ENCODE data around the gene ZBTB20.

Gene ZBTB20

GRCh38 chr3:115085197-115085865 is 61.8 kb downstream of the ZBTB20 start:
- no peak for DNase-seq

- DNase-seq = no peak
Observed at GRCh38 chr3:115084686-115085085, 62.4 kb downstream of the ZBTB20 start.

GRCh38 chr3:115082260-115082659 is 64.8 kb downstream of the ZBTB20 start:
- no peak for DNase-seq

- DNase-seq = no peak
Observed at GRCh38 chr3:115081444-115081843, 65.6 kb downstream of the ZBTB20 start.

- no peak for DNase-seq
Observed at GRCh38 chr3:115077501-115078250, 69.4 kb downstream of the ZBTB20 start.

- no peak for DNase-seq
Observed at GRCh38 chr3:115074502-115074901, 72.6 kb downstream of the ZBTB20 start.

- DNase-seq = no peak
Observed at GRCh38 chr3:115072265-115073021, 74.6 kb downstream of the ZBTB20 start.

- peak; percentile 14 for DNase-seq
Observed at GRCh38 chr3:115071601-115072000, 75.5 kb downstream of the ZBTB20 start.

- DNase-seq = no peak
Observed at GRCh38 chr3:115071166-115071565, 75.9 kb downstream of the ZBTB20 start.

GRCh38 chr3:115068799-115069198 is 78.3 kb downstream of the ZBTB20 start:
- DNase-seq = no peak

- DNase-seq = no peak
Observed at GRCh38 chr3:115062412-115062956, 84.6 kb downstream of the ZBTB20 start.

GRCh38 chr3:115062009-115062408 is 85.1 kb downstream of the ZBTB20 start:
- DNase-seq = peak; percentile 17

- no peak for DNase-seq
Observed at GRCh38 chr3:115052906-115053305, 94.2 kb downstream of the ZBTB20 start.

GRCh38 chr3:115042351-115042750 is 104.7 kb downstream of the ZBTB20 start:
- DNase-seq = no peak

- no peak for DNase-seq
Observed at GRCh38 chr3:115040673-115041286, 106.3 kb downstream of the ZBTB20 start.

- DNase-seq = no peak
Observed at GRCh38 chr3:115040246-115040645, 106.8 kb downstream of the ZBTB20 start.

GRCh38 chr3:115038817-115039216 is 108.3 kb downstream of the ZBTB20 start:
- no peak for DNase-seq

GRCh38 chr3:115022835-115023398 is 124.2 kb downstream of the ZBTB20 start:
- no peak for DNase-seq

GRCh38 chr3:115022199-115022598 is 124.9 kb downstream of the ZBTB20 start:
- no peak for DNase-seq

GRCh38 chr3:115021061-115021460 is 126.0 kb downstream of the ZBTB20 start:
- no peak for DNase-seq

- no peak for DNase-seq
Observed at GRCh38 chr3:115019900-115020299, 127.2 kb downstream of the ZBTB20 start.

- DNase-seq = no peak
Observed at GRCh38 chr3:115018694-115019093, 128.4 kb downstream of the ZBTB20 start.

- no peak for DNase-seq
Observed at GRCh38 chr3:115007966-115008365, 139.1 kb downstream of the ZBTB20 start.

Data from right hindlimb (tissue), 1 donor.